Regular cardiac myocyte (primary cell): ENCODE data around the gene CCL14. TPM values are rescaled to one million over a fixed set of nuclear protein-coding genes. Genes with fewer than 3 reads are reported as not detected.

Experiments
- total RNA-seq: library from RNA; depleted of rRNA; stranded (reverse); fragments of >200 nt; gene quantifications from 2 replicates; pipeline ENCODE4 v1.2.3, GENCODE V29; 2014

CCL14 gene
- not detected in 2 replicates for total RNA-seq

DNA sequence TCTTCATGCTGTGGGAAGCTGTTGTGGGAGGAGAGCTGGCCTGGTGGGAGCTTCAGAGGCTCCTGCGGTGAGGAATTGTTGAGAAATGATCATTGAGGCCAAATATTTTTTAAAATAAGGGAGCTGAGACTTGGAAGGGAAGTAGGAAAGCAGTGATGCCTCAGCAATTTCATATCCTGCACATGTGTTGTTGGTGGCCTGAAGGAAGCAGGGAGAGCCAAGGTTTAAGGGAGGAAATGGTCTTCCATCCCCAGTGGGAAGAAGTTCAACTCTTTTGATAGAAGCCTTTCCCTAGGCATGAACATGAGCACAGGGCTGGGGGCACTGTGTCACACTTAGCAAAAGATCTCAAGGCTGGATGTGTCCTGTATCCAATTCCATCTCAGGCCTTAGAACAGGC, at the start of gene CCL14:
TSS of gene CCL14 (minus strand) at position 87 of the 400 bp plus-strand sequence. CDS start at position 7, 80 bp downstream.

GRCh38 chr17:36017799-36018198, 31.3 kb upstream of the CCL14 start, which contains the start of gene CCL23:
Gene CCL23, minus strand, starts transcription at chr17:36017972. Its CDS starts 75 bp downstream, at chr17:36017897.

DNA sequence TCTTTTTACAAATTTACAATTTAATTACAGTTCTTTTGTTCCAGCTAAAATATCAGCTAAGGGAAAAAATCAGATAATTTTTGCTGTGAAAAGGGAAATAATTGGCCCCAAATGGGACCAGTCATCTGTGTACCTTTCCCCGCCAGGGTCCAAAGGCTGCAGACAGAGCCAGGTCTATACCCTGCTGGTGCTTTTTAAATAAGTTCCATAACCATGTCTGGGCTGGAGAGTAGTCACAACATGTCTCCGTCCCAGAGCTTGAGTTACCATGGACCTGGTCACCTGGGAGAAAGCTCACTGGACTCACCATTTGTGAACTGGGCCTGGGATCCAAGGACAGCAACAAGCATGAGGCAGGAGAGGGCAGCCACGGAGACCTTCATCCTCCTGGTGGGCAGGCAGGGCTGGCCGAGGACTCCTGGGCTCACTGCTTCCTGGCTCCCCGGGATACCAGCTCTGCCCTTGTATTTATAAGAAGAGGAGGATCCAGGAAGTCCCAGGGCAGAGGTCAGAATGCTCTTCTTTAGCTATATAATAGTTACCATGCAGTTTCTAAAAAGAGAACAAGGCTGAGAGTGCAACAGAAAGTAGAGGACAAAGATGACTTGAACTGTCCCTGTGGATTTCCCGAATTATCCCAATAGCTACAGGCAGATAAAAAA, 14.7 kb upstream of the CCL14 start, which contains the start of gene CCL15:
TSS of gene CCL15 (minus strand) at position 444 of the 662 bp plus-strand sequence. CDS start at position 383, 61 bp downstream.

DNA sequence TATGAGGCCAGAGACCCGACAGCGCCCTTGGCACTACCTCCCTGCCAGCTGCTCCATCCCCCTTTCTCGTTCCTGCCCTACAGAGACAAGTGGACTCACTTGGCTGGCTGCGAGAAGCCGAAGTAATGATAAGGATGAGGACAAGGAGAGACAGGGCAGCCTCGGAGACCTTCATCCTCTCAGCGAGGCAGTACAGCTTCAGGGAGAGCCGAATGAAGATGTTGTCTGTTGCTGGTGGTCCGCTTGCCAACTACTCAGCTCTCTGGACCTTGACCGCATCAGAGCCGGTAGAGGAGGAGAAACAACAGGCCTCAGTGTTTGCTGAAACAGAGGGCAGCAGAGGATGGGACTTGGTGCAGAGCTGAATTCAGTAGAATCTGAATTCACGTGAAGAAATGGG, 5.3 kb downstream of the CCL14 start, which contains the start of gene CCL16:
TSS of gene CCL16 (minus strand) at position 252 of the 400 bp plus-strand sequence. CDS start at position 175, 77 bp downstream.

GRCh38 chr17:35943537-35943936, 43.0 kb downstream of the CCL14 start, which contains the start of gene LYZL6:
Gene LYZL6, minus strand, starts transcription at chr17:35943713. Its CDS starts 4,357 bp downstream, at chr17:35939356.

Other genes starting within 250 kb of the CCL14 start
- 0.28 TPM in 1 of 2 replicates, not detected in the other for gene GAS2L2, start 233.5 kb downstream of the CCL14 start, total RNA-seq
- gene C17orf50, start 225.8 kb downstream of the CCL14 start, total RNA-seq = not detected in 2 replicates
- 0.28 and 0.38 TPM in 2 replicates for gene MMP28, start 191.1 kb downstream of the CCL14 start, total RNA-seq
- 44.5 and 62.1 TPM in 2 replicates for gene TAF15, start 177.2 kb downstream of the CCL14 start, total RNA-seq
- not detected in 2 replicates for gene HEATR9, start 117.8 kb downstream of the CCL14 start, total RNA-seq
- gene CCL5, start 106.4 kb downstream of the CCL14 start, total RNA-seq = 0.28 TPM in 1 of 2 replicates, not detected in the other
- gene RDM1, start 56.0 kb downstream of the CCL14 start, total RNA-seq = 0.28 and 1.3 TPM in 2 replicates
- not detected in 2 replicates for gene LYZL6, start 43.0 kb downstream of the CCL14 start, total RNA-seq
- not detected in 2 replicates for gene CCL16, start 5.2 kb downstream of the CCL14 start, total RNA-seq
- not detected in 2 replicates for gene CCL15, start 14.8 kb upstream of the CCL14 start, total RNA-seq
- not detected in 2 replicates for gene CCL23, start 31.2 kb upstream of the CCL14 start, total RNA-seq
- not detected in 2 replicates for gene CCL18, start 77.5 kb upstream of the CCL14 start, total RNA-seq
- gene CCL3, start 103.4 kb upstream of the CCL14 start, total RNA-seq = 0.56 TPM in 1 of 2 replicates, not detected in the other
- not detected in 2 replicates for gene CCL4, start 117.1 kb upstream of the CCL14 start, total RNA-seq
- gene TBC1D3B, start 189.9 kb upstream of the CCL14 start, total RNA-seq = 0.56 TPM in 1 of 2 replicates, not detected in the other
- not detected in 2 replicates for gene CCL3L1, start 210.0 kb upstream of the CCL14 start, total RNA-seq
- gene CCL4L2, start 224.3 kb upstream of the CCL14 start, total RNA-seq = 0.56 TPM in 1 of 2 replicates, not detected in the other